ENCODE measurements around the gene SARM1.

- TF ChIP-seq, protein P1, sequence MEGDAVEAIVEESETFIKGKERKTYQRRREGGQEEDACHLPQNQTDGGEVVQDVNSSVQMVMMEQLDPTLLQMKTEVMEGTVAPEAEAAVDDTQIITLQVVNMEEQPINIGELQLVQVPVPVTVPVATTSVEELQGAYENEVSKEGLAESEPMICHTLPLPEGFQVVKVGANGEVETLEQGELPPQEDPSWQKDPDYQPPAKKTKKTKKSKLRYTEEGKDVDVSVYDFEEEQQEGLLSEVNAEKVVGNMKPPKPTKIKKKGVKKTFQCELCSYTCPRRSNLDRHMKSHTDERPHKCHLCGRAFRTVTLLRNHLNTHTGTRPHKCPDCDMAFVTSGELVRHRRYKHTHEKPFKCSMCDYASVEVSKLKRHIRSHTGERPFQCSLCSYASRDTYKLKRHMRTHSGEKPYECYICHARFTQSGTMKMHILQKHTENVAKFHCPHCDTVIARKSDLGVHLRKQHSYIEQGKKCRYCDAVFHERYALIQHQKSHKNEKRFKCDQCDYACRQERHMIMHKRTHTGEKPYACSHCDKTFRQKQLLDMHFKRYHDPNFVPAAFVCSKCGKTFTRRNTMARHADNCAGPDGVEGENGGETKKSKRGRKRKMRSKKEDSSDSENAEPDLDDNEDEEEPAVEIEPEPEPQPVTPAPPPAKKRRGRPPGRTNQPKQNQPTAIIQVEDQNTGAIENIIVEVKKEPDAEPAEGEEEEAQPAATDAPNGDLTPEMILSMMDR (conservative IDR thresholded peaks at IDR 0.05; ENCODE audit: low read depth, low read length): no peak
- no peak for TF ChIP-seq EZH2 (IDR thresholded peaks at IDR 0.05; ENCODE audit: borderline replicate concordance, low read depth, low read length, poor library complexity, severe bottlenecking)
These were observed 19.5 kb downstream of the SARM1 start for GRCh38 chr17:28390984-28391383.

Data from A673 (cell line).